Measurements from ENCODE around the gene C1QTNF9.

DNA sequence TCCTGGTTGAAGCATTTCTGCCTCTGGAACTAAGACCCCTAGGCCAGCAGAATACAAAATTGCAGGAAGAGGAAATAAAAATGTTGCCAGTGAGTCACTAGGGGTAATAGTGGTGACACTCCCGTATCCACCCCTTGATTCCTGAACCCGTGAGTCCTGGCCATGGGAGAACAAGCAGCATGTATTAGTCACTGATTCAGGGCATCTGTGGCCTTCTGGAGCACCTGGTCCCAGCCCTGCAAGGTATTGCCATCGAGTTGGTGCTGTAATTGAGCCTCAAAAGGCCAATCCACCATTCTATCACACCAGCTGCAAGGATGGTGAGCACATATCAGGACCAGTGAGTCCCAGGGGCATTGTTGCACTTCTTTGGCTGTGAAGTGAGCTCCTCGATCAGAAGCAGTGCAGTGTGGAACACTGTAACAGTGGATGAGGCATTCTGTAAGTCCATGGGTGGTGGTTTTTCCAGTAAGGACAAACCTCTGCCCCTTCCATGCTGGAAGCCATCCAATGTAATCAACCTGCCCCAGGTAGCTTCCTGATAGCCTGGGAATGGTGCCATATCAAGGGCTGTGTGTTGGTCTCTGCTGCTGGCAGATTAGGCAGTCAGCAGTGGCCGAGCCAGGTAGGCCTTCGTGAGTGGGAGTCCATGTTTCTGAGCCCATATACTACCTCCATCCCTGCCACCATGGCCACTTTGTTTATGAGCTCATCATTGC is 39.6 kb downstream of the C1QTNF9 start:
- TF ChIP-seq, protein P1, sequence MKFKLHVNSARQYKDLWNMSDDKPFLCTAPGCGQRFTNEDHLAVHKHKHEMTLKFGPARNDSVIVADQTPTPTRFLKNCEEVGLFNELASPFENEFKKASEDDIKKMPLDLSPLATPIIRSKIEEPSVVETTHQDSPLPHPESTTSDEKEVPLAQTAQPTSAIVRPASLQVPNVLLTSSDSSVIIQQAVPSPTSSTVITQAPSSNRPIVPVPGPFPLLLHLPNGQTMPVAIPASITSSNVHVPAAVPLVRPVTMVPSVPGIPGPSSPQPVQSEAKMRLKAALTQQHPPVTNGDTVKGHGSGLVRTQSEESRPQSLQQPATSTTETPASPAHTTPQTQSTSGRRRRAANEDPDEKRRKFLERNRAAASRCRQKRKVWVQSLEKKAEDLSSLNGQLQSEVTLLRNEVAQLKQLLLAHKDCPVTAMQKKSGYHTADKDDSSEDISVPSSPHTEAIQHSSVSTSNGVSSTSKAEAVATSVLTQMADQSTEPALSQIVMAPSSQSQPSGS (CRISPR knock-in tag; IDR thresholded peaks at IDR 0.05; ENCODE audit: borderline replicate concordance, low read depth) = no peak
- TF ChIP-seq CTCF (IDR thresholded peaks at IDR 0.05) = no peak
- no peak for TF ChIP-seq CREB1 (CRISPR knock-in tag; IDR thresholded peaks at IDR 0.05)
- no peak for TF ChIP-seq NFE2L1 (CRISPR knock-in tag; IDR thresholded peaks at IDR 0.05)
- no peak for TF ChIP-seq USF2 (CRISPR knock-in tag; IDR thresholded peaks at IDR 0.05)
- TF ChIP-seq ZNF396 (CRISPR knock-in tag; IDR thresholded peaks at IDR 0.05; ENCODE audit: borderline replicate concordance) = no peak
- no peak for TF ChIP-seq ZNF281 (CRISPR knock-in tag; IDR thresholded peaks at IDR 0.05)
- TF ChIP-seq, protein P2, sequence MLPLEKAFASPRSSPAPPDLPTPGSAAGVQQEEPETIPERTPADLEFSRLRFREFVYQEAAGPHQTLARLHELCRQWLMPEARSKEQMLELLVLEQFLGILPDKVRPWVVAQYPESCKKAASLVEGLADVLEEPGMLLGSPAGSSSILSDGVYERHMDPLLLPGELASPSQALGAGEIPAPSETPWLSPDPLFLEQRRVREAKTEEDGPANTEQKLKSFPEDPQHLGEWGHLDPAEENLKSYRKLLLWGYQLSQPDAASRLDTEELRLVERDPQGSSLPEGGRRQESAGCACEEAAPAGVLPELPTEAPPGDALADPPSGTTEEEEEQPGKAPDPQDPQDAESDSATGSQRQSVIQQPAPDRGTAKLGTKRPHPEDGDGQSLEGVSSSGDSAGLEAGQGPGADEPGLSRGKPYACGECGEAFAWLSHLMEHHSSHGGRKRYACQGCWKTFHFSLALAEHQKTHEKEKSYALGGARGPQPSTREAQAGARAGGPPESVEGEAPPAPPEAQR (CRISPR knock-in tag; IDR thresholded peaks at IDR 0.05) = no peak
- TF ChIP-seq ATF3 (CRISPR knock-in tag; conservative IDR thresholded peaks at IDR 0.05) = no peak
- TF ChIP-seq FOXP4 (CRISPR knock-in tag; IDR thresholded peaks at IDR 0.05) = no peak
- no peak for TF ChIP-seq FOXJ3 (CRISPR knock-in tag; IDR thresholded peaks at IDR 0.05; ENCODE audit: borderline replicate concordance)
- TF ChIP-seq ZNF121 (CRISPR knock-in tag; IDR thresholded peaks at IDR 0.05) = no peak

All from WTC11 (cell line).